ENCODE measurements around the gene SBF2.

SBF2 gene

DNA sequence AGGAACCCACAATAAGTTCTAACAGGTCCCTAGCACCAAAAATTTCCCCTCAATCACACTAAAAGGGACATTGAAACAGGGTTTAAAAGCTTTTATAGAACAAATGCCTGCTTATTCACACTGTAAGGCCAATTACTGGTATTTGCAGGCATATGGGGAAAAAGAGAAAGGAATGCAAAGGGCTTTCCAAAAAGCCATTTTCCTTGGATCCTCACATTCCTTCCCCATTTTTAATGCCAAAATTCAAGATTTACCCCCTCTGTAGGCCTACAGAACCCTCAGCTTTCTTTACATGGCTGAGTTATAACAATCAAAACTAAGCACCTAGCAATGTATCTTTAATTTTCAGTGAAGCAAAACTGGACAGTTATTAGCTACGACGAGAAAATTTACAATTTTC is 102.0 kb downstream of the SBF2 start:
- DNase-seq (ENCODE audit: low read depth in 2 of 2): peak in 1 of 2 donors; percentile 18
- no peak for TF ChIP-seq CTCF (IDR thresholded peaks at IDR 0.05; ENCODE audit: low read depth, low read length)
- no peak overlapping the region for H3K4me3 ChIP-seq (replicated peaks in 1 of 2; ENCODE audit: low read depth in 2 of 2, low read length in 2 of 2)

- no peak for TF ChIP-seq CTCF (IDR thresholded peaks at IDR 0.05; ENCODE audit: low read depth, low read length)
Observed at GRCh38 chr11:10181811-10182210, 112.2 kb downstream of the SBF2 start.

DNA sequence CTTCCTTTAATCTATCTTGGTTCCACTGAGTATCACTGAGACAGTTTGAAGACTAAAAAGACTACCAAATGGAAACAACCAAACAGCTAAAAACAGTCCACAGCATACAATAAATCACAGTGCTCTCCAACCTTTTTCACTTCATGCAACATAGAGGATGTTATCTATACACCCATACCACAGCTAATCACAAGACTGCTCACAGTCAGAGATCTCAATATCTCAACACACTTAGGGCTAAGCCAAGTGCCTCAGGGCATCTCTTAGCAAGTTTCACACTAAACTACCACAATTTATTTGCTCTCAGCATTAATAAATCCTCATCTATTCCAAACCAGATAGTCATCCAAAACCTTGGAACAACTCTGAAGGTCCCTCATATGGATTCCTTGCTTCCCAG is 129.4 kb downstream of the SBF2 start:
- no peak for TF ChIP-seq CTCF (IDR thresholded peaks at IDR 0.05; ENCODE audit: low read depth, low read length)
- DNase-seq (ENCODE audit: low read depth in 2 of 2): no peak
- no peak overlapping the region for H3K4me3 ChIP-seq (replicated peaks in 1 of 2; ENCODE audit: low read depth in 2 of 2, low read length in 2 of 2)

More at GRCh38 chr11:10181811-10182210, 112.2 kb downstream of the SBF2 start:
- peak; percentile 68 to 71 for DNase-seq (ENCODE audit: low read depth in 2 of 2)
- H3K4me3 ChIP-seq (replicated peaks in 1 of 2; ENCODE audit: low read depth in 2 of 2, low read length in 2 of 2): no peak overlapping the region

DNA sequence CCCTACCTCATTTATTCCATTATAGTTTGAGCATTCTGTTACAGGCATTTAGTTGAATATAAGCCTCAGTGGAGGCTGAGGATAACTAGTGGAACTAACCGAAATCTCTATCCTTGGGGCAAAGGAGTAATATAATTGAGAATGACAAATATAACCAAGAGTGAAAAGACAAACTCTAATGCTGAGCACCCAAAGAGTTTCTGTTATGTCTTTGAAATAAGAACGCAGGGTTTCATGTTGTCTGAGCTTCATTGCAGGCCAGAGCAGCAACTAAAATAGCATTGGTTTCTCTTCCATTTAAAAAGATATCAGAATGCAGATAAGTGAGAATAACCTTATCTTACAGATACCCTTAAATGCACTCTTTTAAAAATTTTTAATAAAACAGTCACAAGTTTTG is 131.8 kb downstream of the SBF2 start:
- no peak for DNase-seq (ENCODE audit: low read depth in 2 of 2)
- no peak for TF ChIP-seq CTCF (IDR thresholded peaks at IDR 0.05; ENCODE audit: low read depth, low read length)
- no peak overlapping the region for H3K4me3 ChIP-seq (replicated peaks in 1 of 2; ENCODE audit: low read depth in 2 of 2, low read length in 2 of 2)

GRCh38 chr11:10160350-10160749 is 133.7 kb downstream of the SBF2 start:
- no peak overlapping the region for H3K4me3 ChIP-seq (replicated peaks in 1 of 2; ENCODE audit: low read depth in 2 of 2, low read length in 2 of 2)
- TF ChIP-seq CTCF (IDR thresholded peaks at IDR 0.05; ENCODE audit: low read depth, low read length): no peak
- no peak for DNase-seq (ENCODE audit: low read depth in 2 of 2)

DNA sequence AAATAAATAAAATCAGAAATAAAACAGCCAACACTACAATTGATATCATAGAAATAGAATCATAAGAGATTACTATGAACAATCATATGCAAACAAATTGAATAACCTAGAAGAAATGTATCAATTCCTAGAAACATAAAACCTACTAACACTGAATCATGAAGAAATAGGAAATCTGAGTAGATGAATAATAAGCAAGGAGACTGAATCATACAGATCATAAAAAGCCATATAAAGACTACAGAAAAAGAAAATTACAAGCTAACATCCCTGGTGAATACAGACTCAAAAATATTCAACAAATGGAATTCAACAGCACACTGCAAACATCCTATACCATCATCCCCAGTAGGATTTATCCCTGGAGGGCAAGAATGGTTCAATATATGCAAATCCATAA is 135.6 kb downstream of the SBF2 start:
- no peak for TF ChIP-seq CTCF (IDR thresholded peaks at IDR 0.05; ENCODE audit: low read depth, low read length)
- peak in 1 of 2 donors; percentile 33 for DNase-seq (ENCODE audit: low read depth in 2 of 2)
- no peak overlapping the region for H3K4me3 ChIP-seq (replicated peaks in 1 of 2; ENCODE audit: low read depth in 2 of 2, low read length in 2 of 2)

DNA sequence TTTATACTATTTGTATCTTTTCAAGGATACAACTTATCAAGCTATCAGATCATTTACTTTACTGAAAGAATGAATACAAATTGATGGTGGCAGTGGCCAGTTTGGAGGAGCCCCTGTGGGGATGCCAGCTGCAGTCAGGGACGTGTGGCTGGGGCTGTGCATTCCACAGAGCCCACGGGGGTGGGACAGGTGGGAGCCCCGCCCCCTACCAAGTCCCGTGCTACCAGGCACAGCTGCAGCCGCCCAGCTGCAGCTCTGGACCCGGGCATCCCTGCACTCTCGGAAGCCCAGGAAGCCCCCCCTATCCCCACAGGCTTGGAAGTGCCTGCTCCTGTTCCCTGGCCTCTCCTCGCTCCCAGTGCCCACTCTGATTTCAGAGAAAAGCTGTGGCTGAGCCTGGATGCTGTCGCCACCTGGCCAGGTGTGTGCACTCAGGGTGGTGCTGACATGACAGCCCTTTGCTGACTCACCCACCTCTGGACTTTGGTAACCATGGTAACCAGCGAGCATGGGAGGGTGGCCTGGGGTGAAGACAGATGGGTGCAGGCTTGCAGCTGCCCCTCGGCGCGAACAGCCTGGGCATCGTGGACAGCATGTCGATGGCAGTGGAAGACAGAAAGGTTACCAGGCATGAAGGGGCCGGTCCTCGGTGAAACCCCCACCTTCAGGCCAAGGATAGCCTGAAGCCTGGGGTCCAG is 138.1 kb downstream of the SBF2 start:
- TF ChIP-seq CTCF (IDR thresholded peaks at IDR 0.05; ENCODE audit: low read depth, low read length): no peak
- no peak overlapping the region for H3K4me3 ChIP-seq (replicated peaks in 1 of 2; ENCODE audit: low read depth in 2 of 2, low read length in 2 of 2)
- DNase-seq (ENCODE audit: low read depth in 2 of 2): peak in 1 of 2 donors; percentile 18

All from cardiac fibroblast (primary cell).